NCI-H187 treated with DMSO at 0.1 percent for 48 hours (cell line): ENCODE results near the gene FAM135A.
"Not testable (repeated sequence)": the region's sequence is repeated elsewhere in the genome, so short reads cannot be mapped to it uniquely, and the experiment has no call there.

Experiments used
- DNase-seq: peaks from one replicate; lab custom pipeline; 2025; lab: John Stamatoyannopoulos, UW

Gene FAM135A

DNA sequence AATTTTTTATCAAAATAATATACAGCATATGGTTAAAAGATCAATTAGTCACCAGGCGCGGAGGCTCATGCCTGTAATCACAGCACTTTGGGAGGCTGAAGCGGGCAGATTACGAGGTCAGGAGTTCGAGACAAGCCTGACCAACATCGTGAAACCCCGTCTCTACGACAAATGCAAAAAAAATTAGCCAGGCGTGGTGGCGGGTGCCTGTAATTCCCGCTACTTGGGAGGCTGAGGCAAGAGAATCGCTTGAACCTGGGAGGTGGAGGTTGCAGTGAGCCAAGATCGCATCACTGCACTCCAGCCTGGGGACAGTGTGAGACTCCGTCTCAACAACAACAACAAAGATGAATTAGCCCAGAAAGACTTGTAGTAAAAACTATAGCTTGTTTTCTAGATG is 46.4 kb downstream of the FAM135A start:
- DNase-seq = not testable (repeated sequence)

DNA sequence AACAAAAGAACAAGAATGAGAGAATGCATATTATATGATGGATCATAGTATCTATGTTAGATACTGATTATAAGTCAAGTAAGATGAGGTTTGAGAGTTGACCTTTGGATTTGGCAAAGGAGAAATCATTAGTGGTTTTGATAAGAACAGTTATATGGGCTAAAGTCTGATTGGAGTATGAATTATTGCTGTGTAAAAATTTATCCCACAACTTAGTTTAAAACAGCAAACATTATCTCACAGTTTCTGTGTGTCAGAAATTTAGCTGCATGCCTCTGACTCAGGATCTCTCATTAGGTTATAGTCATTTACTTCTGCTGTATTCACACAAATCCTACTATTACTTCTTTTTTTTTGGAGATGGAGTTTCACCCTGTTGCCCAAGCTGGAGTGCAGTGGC is 56.7 kb downstream of the FAM135A start:
- DNase-seq = no peak

DNA sequence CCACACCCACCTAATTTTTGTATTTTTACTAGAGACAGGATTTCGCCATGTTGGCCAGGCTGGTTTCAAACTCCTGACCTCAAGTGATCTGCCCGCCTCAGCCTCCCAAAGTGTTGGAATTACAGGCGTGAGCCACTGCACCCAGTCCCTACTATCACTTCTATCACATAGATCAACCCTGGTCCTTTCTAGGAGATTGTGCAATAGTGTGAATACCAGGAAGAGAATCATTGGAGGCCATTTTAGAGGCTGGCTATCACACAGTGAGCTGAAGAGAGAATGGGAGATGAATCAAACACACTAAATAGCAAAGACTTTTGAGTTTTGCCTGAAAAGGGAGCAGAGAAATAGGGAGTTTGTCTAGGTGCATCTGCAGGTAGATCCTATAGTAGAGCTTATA is 57.2 kb downstream of the FAM135A start:
- DNase-seq = not testable (repeated sequence)

DNA sequence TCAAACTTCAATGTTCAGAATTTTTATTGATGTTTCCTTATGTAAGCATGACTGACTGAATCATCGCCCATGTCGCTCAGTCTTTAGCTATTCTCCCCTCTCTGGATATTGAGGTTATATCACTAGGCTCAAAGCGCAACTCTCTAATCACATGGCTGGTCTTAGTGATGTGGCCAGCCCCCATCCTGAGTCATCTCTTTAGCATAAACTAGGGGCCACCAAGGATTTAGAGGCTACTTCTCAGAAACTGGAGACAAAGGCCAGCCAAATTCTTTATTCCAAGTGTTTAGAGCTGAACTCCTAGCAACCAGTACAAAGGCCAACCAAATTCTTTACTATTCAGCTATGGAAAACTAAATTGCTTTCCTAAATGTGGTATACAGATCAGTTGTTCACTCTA is 61.4 kb downstream of the FAM135A start:
- DNase-seq = no peak

DNA sequence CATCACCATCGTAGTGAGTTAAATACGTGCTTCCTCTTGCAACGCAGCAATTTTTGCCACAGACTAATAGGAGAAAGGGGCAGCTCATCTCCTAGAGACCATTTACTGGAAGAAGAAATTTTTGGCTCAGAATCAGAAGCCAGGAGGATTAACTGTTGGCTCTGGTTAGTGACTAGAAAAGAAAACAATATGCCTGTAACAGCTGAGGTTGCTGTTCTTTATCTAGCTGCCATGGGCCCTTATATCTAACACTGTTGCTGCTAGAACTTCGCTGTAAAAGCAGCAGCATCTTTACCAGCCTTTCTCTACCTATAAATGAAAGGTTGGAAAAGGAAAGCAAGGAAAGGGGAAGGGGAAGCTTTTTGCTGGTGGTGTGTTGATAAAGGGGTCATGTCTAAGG is 65.9 kb downstream of the FAM135A start:
- DNase-seq = no peak

DNA sequence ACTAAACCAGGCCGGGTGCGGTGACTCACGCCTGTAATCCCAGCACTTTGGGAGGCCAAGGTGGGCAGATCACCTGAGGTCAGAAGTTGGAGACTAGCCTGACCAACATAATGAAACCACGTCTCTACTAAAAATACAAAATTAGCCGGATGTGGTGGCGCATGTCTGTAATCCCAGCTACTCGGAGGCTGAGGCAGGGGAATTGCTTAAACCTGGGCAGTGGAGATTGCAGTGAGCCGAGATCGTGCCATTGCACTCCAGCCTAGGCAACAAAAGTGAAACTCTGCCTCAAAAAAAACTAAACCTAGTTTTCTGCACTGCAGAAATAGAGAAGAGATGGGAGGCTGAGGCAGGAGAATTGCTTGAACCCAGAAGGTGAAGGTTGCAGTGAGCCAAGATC is 73.3 kb downstream of the FAM135A start:
- DNase-seq = not testable (repeated sequence)

DNA sequence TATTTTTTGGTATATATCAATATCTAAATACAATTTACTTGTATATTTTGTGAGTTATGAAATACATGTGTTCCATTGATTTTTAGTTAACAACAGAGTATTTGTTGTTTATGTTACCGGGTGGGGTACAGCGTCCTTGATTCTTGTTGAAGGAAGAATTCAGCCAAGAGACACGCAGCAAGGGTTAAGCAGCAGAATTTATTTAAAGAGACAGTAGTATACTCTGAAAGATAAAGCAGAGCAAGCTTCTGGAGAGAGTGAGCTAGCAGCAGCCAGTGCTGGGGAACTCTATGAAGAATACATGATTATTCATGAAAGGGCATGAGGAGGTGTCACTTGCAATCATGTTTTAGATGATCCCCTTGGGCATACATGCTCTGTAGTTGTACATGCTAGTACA is 76.1 kb downstream of the FAM135A start:
- no peak for DNase-seq

DNA sequence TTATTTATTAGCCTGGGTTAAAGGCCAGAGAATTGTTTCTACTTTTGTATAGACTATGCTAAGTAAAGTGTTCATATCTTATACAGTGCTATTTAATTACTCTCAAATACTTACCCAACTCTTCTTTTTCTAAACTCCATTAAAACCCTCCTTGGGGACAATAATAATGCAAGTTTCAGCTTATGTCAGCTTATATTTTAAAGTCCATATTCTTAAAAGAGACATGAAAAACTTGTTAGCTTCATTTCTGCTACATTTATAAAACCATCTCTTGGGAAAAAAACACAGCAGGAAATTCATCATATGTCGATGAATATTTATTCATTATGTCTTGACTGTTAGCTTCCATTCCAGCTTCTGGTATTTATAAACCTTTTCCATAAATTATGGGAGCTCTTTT is 81.5 kb downstream of the FAM135A start:
- no peak for DNase-seq

DNA sequence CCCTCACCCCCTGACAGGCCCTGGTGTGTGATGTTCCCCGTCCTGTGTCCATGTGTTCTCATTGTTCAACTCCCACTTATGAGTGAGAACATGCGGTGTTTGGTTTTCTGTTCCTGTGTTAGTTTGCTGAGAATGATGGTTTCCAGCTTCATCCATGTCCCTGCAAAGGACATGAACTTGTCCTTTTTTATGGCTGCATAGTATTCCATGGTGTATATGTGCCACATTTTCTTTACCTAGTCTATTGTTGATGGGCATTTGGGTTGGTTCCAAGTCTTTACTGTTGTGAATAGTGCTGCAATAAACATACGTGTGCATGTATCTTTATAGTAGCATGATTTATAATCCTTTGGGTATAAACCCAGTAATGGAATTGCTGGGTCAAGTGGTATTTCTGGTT is 82.5 kb downstream of the FAM135A start:
- DNase-seq = not testable (repeated sequence)

DNA sequence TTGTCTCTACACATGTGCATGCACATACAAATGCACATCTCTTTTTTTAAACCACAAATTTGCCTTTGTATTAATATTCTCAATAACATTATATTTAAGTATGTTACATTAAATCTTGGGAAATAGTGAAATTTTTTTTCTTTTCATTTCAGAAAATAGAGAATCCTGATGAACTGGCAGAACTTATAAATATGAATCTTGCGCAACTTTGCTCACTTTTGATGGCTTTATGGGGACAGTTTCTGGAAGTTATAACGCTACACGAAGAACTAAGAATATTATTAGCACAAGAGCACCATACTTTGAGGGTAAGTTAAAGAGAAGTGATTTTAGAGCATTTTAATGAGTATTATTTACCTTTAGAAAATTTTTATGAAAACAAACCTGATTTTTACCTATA is 89.2 kb downstream of the FAM135A start:
- no peak for DNase-seq

DNA sequence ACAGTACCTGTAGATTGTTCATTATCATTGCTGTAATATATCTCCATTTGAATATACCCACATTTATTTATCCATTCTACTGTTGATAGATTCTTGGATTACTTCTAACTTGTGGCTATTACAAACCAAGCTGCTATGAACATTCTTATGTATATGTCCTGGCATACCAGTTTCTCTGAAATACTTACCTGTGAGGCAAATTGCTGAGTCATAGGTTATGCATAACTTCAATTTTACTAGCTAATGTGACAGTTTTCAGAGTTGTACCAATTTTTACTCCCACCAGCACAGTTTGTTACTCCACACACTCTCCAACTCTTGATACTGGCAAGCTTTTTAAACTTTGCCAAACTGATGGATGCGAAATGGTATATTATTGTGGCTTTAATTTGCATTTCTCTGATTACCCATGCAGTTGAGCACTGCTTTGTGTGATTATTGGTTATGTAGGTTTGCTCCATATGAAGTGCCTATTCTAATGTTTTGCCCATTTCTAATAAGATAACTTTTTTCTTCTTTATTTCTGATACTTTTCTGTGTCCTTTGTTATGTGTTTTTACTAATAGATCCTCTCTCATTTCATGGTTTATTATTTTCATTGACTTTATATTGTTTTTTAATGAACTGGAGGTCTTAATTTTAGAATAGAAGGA is 90.6 kb downstream of the FAM135A start:
- no peak for DNase-seq

DNA sequence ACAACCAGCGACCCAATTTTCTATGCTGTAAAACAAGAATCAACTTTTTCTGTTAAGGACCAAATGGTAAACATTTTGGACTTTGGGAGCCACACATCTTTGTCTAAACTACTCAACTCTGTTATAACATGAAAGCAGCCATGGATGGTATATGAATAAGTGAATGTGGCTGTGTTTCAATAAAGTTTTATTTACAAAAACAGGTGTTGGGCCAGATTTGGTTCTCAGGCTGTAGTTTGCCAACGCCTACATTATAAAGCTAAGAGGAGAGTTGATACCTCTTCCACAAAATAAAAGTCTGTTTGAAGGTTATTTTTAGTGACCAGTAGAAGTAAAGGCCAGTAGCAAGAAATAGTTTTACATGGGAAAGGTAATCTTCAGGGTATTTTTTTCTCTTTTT is 93.0 kb downstream of the FAM135A start:
- no peak for DNase-seq

DNA sequence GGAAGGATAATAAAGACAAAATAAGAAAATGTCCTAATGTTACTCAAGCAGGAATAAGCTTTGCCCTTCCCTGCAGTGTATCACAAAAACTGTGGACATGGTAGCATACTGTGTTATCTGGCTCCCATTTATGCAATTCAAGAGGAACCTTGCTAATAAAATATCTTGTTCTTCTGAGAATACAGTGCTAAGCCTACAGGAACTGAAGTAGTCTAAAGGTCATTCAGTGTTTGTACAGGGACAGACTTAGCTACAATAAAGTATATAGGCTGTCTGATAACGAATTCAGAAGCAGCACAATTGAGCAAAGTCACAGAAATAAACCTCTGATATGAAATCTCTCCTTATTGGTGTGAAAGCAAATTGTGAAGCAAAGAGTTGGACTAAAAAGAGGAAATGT is 93.9 kb downstream of the FAM135A start:
- no peak for DNase-seq

DNA sequence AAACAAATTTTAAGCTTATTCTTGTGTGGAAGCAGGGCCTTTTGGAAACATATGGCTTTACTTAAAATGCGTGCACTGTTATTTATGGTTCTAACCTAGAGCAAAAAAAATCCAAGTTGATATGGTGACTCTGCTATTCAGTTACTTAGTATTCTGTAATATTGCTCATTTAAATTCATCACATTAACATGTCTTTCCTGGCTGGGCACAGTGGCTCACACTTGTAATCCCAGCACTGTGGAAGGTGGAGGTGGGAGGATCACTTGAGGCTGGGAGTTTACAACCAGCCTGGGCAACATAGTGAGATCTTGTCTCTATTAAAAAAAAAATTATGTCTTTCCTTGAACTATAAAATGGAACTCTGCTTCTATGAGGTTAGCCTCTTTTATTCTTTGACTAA is 95.6 kb downstream of the FAM135A start:
- DNase-seq = no peak

DNA sequence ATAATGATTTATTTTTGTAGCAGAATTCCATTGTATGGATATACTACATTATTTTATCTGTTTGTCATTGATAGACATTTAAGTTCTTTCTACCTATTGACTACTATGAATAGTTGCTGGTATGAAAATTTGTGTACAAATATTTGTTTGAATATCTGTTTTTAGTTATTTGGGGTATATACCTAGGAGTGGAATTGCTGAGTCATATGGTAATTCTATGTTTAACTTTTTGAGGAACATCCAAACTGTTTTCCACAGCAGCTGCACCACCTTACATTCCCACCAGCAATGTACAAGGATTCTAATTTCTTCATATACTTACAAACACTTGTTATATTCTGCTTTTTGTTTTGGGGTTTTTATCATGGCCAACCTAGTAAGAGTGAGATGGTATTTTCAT is 97.3 kb downstream of the FAM135A start:
- DNase-seq = no peak

DNA sequence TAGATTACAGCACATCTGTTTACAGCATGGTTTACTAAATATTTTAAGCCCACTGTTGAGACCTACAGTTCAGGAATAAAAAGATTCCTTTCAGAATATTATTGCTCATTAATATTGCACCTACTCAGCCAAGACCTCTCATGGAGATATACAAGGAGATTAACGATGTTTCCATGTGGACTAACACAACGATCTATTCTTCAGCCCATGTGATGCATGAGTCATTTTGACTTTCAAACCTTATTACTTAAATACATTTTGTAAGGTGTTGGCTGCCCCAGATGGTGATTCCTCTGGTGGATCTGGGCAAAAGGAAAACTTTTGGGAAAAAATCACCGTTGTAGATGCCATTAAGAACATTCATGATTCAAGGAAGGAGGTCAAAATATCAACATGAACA is 105.4 kb downstream of the FAM135A start:
- no peak for DNase-seq

DNA sequence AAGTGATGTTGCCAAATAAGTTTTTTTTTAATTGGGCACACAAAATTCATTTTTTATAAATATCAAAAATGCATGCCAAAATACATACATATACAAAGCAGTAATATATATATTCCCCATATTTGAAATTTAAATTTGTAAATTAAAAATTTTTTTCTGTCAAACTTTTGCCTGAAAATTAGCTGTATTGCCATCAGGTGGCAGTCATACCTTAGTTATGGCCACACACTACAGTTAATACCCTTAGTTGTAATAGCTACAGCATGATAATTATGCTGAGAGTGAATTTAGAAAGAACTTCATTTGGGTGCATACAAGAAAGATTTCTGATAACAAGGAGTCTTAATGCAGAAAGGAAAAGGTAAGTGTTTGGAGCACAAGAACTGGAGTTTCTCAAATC is 107.3 kb downstream of the FAM135A start:
- no peak for DNase-seq

DNA sequence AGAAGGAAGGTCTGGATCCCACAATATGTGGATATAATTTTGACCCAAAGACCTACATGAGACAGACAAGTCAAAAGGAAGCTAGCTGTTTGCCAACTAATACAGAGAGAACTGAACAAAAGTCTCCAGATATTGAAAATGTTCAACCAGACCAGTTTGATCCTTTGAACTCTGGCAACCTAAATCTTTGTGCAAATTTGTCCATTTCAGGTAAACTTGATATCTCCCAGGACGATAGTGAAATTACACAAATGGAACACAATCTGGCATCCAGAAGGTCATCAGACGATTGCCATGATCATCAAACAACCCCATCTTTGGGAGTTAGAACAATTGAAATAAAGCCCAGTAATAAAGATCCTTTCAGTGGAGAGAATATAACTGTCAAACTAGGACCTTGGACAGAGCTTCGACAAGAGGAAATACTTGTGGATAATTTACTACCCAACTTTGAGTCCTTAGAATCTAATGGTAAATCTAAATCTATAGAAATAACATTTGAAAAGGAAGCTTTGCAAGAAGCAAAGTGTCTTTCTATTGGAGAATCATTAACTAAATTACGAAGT is 111.5 kb downstream of the FAM135A start:
- no peak for DNase-seq

DNA sequence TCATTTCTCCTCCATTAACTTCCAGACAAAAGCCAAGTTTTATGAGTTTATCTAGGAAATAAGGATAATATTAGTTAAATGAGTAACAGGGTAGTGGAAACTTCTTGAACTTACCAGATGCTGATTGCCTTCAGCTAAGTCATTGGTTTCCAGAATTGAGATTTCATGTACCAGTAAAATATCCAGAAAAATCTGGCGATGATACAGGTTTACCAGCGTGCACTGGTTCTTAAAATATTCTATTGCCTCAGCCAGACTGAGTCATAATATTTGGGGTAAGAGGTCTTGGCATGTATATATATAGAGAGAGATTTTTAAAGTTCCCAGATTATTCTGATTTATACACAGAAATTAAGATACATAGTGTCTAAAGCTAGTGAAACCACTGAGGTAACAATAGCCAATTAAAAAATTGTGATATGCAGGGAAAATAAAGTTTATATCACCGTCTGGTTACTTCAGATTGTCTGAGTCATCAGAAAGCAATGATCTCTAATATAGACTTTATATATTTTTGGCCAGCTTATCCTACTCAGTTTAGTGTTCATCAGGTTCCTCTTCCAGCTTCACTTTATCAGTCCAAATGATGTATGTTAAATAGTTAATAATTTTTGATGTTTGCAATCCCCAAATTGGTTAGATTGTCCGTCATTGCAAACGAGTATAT is 113.9 kb downstream of the FAM135A start:
- no peak for DNase-seq

DNA sequence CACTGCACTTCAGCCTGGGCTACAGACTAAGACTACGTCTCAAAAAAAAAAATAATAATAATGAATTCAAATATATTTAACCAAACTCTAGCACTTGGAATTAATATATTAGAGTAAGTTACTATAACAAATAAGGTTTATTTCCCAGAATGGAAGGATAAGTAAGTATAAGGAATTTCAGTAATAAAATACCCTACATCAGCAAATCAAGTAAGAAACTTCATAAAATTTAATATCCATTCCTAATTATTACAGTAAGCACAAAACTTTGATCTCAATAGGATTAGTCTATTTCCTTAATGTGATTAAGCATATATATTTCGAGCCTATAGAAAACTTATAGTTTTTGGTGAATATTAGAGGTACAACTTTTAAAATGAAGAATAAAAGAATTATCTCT is 116.7 kb downstream of the FAM135A start:
- DNase-seq = no peak

DNA sequence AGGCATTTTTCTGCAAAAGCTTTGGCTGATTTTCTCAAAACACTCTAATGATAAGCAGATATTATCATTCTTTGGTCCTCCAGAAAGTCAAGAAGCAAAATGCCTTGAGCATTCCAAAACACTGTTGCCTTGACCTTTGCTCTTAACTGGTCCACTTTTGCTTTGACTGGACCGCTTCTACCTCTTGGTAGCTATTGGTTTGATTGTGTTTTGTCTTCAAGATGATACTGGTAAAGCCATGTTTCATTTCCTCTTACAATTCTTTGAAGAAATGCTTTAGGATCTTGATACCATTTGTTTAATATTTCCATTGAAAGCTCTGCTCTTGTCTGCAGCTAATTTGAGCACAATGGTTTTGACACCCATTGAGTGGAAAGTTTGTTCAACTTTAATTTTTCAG is 117.8 kb downstream of the FAM135A start:
- DNase-seq = no peak

DNA sequence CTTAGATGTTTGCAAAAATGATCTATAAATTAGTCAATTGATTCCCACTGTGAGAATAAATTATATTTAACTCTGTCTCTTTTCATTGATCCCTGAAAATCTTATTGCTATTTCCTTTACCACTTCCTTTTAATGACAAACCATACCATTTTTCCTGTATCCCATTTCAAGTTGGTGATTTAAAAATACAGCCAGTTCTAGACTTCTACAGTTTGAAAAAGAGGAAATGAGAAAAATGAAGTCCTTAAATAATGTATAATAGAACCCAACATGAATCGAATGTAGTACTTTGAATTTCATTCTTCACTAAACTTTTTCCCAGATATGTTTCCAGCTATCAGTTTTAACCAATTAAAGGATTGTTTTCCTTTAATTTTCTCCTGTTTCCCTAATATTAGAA is 124.0 kb downstream of the FAM135A start:
- DNase-seq = no peak

DNA sequence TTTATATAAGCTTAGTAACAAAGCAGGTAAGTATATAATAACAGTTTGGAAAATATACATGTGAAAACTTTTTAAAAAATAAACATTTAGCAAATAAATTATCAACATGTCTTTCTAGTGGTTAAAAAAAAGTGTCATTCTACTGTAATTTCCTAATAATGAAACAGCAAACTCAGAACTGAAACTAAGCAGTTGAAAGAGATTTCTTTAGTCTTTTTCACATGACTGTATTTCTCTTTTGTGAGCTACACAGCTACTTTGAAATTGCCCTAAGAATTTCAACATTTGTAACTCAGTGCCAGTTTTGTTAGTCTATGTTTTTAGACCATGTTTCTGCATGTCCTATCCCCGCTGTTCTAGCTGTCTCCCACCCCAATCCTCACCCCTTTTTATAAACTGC is 125.1 kb downstream of the FAM135A start:
- no peak for DNase-seq

DNA sequence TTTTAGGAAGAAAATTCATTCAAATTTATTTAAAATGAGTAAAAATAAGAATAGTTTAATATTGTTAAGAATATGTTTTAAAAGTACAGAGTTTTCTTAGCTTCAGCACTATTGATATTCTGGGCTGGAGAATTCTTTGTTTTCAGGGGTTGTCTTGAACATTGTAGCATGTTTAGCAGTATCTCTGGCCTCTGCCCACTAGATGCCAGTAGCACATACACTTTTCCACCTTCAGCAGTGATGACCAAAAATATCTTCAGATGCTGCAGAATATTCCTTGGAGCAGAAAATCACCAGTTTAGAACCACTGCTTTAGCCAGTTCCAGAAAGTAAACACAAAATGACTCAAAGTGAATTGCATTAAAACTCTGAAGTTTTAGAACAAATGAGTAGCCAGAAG is 134.0 kb downstream of the FAM135A start:
- no peak for DNase-seq
